Activated CD4-positive, alpha-beta T cell treated with anti-CD3 and anti-CD28 coated beads for 1 hour (primary cell): ENCODE data around the gene SKIC2.
"Not testable (repeated sequence)": the region's sequence is repeated elsewhere in the genome, so short reads cannot be mapped to it uniquely, and the experiment has no call there.

Experiments used
- DNase-seq: peaks from one replicate; pipeline ENCODE4 v3.0.0-alpha.2; 2020

The SKIC2 gene

GRCh38 chr6:32005538-32005880 lies 46.5 kb downstream of the SKIC2 start:
- not testable (repeated sequence) for DNase-seq

DNA sequence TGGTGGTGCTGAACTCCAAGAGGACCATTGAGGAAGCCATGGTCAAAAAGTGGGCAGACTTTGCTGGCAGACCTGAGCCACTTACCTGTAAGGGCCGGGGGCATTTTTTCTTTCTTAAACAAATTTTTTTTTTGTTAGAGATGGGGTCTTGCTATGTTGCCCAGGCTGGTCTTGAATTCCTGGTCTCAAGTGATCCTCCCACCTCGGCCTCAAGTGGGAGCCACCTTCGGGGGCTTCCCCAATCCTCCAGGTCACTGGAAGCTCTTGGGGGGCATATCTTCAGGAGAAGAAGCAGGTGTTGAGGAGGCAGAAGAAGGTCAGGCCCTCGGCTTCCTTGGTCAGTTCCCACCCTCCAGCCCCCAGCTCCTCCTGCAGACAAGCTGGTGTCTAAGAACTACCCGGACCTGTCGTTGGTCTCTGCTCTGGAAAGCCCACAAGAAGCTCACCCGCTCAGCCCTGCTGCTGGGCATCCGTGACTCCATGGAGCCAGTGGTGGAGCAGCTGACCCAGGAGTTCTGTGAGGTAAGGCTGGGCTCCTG lies 47.1 kb downstream of the SKIC2 start:
- DNase-seq, result not testable (repeated sequence)

DNA sequence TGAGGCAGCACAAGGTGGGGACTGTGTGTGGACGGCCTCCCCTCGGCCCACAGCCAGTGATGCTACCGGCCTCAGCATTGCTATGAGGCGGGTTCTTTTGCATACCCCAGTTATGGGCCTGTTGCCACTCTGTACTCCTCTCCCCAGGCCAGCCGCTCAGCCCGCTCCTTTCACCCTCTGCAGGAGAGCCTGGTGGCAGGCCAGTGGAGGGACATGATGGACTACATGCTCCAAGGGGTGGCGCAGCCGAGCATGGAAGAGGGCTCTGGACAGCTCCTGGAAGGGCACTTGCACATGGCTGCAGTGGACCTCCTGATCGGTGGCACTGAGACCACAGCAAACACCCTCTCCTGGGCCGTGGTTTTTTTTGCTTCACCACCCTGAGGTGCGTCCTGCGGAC lies 48.1 kb downstream of the SKIC2 start:
- not testable (repeated sequence) for DNase-seq

- DNase-seq, result not testable (repeated sequence)
These were observed 49.1 kb downstream of the SKIC2 start for GRCh38 chr6:32008037-32008436.

DNA sequence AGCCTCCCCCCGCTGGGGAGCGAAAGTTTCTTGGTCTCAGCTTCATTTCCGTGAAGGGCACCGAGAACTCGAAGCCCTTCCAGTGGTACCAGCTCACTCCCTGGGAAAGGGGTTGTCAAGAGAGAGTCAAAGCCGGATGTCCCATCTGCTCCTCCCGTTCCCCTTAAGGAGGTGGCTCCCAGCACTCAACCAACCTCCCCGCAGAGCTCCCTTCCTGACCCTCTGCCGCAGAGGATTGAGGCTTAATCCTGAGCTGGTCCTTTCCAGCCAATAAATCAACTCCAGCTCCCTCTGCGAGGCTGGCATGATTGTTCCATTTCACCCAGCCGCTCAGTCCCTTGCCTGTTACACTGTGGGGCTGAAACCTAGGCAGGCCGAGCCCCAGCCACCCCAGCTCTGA lies 49.6 kb downstream of the SKIC2 start:
- not testable (repeated sequence) for DNase-seq

GRCh38 chr6:32009537-32009936 lies 50.6 kb downstream of the SKIC2 start:
- not testable (repeated sequence) for DNase-seq

DNA sequence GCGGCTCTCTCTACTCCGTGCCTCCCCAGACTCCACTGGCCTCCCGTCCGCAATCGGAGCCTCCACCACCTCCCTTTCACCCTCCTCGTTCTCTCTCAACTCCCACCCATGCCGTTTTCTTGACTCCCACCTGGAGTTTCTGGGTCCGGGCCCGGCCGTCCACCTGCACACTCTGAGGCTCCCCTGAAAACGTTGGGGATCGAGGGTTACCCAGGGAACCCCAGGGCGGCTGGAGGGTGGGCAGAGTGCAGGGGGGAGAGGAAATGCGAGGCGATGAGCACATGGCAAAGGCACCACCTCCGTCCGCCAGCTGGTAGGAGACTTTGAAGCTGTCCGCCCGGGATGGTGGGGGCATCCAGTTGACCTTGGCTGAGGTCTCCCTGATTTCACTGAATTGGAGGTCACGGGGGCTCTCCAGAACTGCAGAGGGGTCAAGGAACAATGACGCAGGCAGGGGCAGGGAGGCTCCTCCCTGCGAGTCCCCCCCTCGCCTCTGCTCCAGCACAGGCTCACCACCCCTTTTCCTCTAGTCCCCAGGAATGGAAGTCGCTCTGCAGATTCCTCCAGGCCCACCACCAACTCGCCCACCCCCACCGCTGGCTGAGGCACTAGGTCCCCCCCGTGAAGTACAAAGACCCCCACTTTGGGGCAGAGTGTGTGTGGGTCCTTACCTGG lies 52.0 kb downstream of the SKIC2 start:
- not testable (repeated sequence) for DNase-seq

DNA sequence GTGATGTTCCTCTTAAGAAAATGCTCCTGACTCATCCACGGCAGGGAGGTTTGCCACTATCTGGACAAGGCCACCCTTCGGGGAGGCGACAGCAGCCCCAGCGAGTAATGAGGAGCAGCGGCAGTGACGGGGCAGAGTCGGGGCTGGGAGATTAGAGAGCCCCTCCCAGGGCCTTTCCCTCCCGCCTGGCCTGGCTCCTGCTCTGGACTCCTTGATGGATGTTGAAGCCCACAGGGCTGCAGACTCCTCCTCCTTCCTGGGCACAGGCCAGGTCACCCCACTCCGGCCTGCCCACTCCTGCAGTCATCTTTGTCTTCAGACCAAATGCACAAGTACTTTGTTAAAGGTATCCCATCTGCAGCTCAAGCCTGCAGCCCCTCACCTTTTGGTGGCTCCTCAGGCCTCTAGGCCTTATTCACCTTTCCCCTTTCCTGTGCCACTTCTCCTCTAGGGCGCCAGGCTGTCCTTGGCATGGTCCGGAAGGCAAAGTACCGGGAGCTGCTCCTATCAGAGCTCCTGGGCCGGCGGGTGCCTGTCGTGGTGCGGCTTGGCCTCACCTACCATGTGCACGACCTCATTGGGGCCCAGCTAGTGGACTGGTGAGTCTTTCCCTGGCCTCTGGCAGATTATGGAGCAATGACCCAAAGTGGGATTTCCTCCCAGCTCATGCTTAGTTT lies 54.1 kb downstream of the SKIC2 start:
- DNase-seq, result not testable (repeated sequence)

DNA sequence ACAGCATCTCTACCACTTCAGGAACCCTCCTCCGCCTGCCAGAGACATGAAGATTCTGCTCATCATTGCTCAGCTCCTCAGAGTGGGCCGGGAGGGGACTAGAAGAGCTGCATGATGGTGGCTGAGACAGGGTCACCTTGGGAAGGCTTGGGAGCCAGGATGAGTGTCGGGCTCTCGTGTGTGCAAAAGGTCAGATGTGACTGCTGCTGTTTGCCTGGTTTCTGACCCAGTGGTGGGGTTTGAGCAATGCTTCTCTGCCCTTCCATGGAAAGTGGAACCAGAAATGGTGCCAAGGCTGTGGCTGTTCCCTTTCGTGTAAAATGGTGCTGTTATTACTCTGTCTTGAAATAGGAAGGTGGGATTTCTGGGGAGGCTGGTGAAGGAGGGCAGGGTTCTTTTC lies 54.8 kb downstream of the SKIC2 start:
- DNase-seq, result not testable (repeated sequence)

DNA sequence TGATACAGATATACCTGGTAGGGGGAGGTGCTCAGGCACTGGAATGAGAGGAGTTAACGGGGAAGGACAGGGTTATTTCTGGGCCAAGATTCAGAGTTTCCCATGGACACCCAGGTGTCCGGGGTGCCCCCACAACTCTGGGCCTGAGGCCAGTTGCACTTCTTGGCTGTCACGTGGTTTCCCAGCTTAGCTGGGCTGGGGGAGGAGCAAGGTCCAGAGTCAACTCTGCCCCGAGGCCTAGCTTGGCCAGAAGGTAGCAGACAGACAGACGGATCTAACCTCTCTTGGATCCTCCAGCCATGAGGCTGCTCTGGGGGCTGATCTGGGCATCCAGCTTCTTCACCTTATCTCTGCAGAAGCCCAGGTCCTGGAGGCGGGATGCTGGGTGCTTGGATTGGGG lies 55.6 kb downstream of the SKIC2 start, which contains the start of gene C4B:
C4B (plus strand) TSS at position 249 of the 400 bp plus-strand sequence; CDS start at position 300, 51 bp downstream.
- not testable (repeated sequence) for DNase-seq
